HepG2 (cell line): ENCODE results near the gene DOHH. TPM values are rescaled to one million over a fixed set of nuclear protein-coding genes. Genes with fewer than 3 reads are reported as not detected.

Source experiments
- ATAC-seq: fragments of 200-7000 bp; cut with Tn5 transposase; 3 replicates; pipeline ENCODE4 v1.9.1; 2020; ENCODE audit warnings: mild to moderate bottlenecking, moderate library complexity
- BruUV-seq: library from RNA; stranded (reverse); fragments of 400-500 nt; replicated peaks from 2 replicates; lab custom pipeline; 2021; lab: Mats Ljungman, UMichigan
- CTCF ChIA-PET: fragments of 300-600 bp; formaldehyde crosslinking; extraction: SDS; loops from one replicate; lab custom pipeline; 2021; ENCODE audit warnings: low total read pairs, inconsistent platforms, low intra/inter-chr PET ratio; lab: Yijun Ruan, JAX
- POLR2A ChIA-PET: fragments of 350-600 bp; sonication (Branson Sonifier 250); formaldehyde crosslinking; loops from one replicate; lab custom pipeline; 2020; ENCODE audit warnings: antibody characterized with exemption, inconsistent platforms; lab: Yijun Ruan, JAX
- DNase-seq: peaks from one replicate; pipeline ENCODE4 v3.0.0-alpha.2; 2015; ENCODE audit warnings: low spot score
- FAIRE-seq: peaks from 3 replicates; lab custom pipeline; 2011; peaks lifted over from hg19 to GRCh38; lab: Jason Lieb, UNC
- H2AFZ ChIP-seq: one replicate; pipeline ENCODE4 v1.6.1; 2011; ENCODE audit warnings: low read length, inconsistent platforms
- H3K27ac ChIP-seq: fragments of 300-600 bp; 3 replicates; pipeline ENCODE4 v1.8.0; 2011; ENCODE audit warnings: mixed run types, mild to moderate bottlenecking, mixed read lengths, low read length, inconsistent platforms; ENCODE audit not compliant: insufficient read depth; ENCODE audit errors: extremely low read length
- H3K27me3 ChIP-seq, 2 experiments: fragments of 200-600 bp in 1 of 2; 2 replicates in 1 of 2; 3 replicates in 1 of 2; pipeline versions ENCODE4 v1.6.0 to v1.8.0; 2011; ENCODE audit warnings: low read length in 2 of 2, mild to moderate bottlenecking in 2 of 2, moderate library complexity in 2 of 2, inconsistent platforms in 1 of 2; ENCODE audit not compliant: insufficient read depth in 2 of 2, control insufficient read depth in 1 of 2
- H3K36me3 ChIP-seq, 2 experiments: fragments of 200-600 bp in 1 of 2; replicated peaks in 1 of 2; 2 replicates in 1 of 2; 3 replicates in 1 of 2; pipeline versions ENCODE4 v1.5.1 to v1.8.0; 2011; ENCODE audit warnings: low read length in 2 of 2, inconsistent platforms in 1 of 2; ENCODE audit not compliant: insufficient read depth in 2 of 2, control insufficient read depth in 1 of 2
- H3K4me1 ChIP-seq: 2 replicates; pipeline ENCODE4 v1.5.1; 2012; ENCODE audit warnings: low read length, inconsistent platforms; ENCODE audit not compliant: insufficient read depth
- H3K4me2 ChIP-seq: 2 replicates; pipeline ENCODE4 v1.6.0; 2011; ENCODE audit warnings: low read depth, low read length, inconsistent platforms
- H3K4me3 ChIP-seq, 3 experiments: fragments of 200-600 bp in 1 of 3; sonication (generic), shearing (Covaris generic) in 1 of 3; replicated peaks in 1 of 3; 2 replicates each; pipeline ENCODE4 v1.5.1; 2011 to 2016; ENCODE audit warnings: low read length in 3 of 3, inconsistent platforms in 2 of 3, low read depth in 2 of 3, mild to moderate bottlenecking in 2 of 3, control low read depth in 1 of 3, mixed read lengths in 1 of 3; ENCODE audit not compliant: insufficient read depth in 1 of 3
- H3K79me2 ChIP-seq: one replicate; pipeline ENCODE4 v1.6.1; 2011; ENCODE audit warnings: low read length, inconsistent platforms; ENCODE audit not compliant: insufficient read depth
- H3K9ac ChIP-seq: 2 replicates; pipeline ENCODE4 v1.6.0; 2011; ENCODE audit warnings: mild to moderate bottlenecking, low read depth, low read length, inconsistent platforms; ENCODE audit not compliant: insufficient read depth
- H3K9me3 ChIP-seq: 2 replicates; pipeline ENCODE4 v1.5.1; 2012; ENCODE audit warnings: mild to moderate bottlenecking, low read length
- H4K20me1 ChIP-seq: 2 replicates; pipeline ENCODE4 v1.6.0; 2011; ENCODE audit warnings: inconsistent platforms, mild to moderate bottlenecking, low read length, moderate library complexity; ENCODE audit not compliant: insufficient read depth
- EED ChIP-seq: sonication (generic); formaldehyde crosslinking; IDR thresholded peaks from 2 replicates; pipeline ENCODE4 v1.5.0; 2020; ENCODE audit warnings: mild to moderate bottlenecking, missing genetic modification reagents
- JUNB ChIP-seq: sonication (generic); formaldehyde crosslinking; IDR thresholded peaks from 2 replicates; pipeline ENCODE4 v1.8.0; 2022; ENCODE audit warnings: missing genetic modification reagents, mild to moderate bottlenecking, borderline replicate concordance
- JUND ChIP-seq: sonication (generic); formaldehyde crosslinking; IDR thresholded peaks from 2 replicates; pipeline ENCODE4 v1.8.0; 2022; ENCODE audit warnings: mild to moderate bottlenecking, missing genetic modification reagents
- KMT2A ChIP-seq: sonication (generic); formaldehyde crosslinking; IDR thresholded peaks from 2 replicates; pipeline ENCODE4 v1.4.0; 2020; ENCODE audit warnings: missing genetic modification reagents
- NR3C1 ChIP-seq: sonication (generic); formaldehyde crosslinking; IDR thresholded peaks from 2 replicates; pipeline ENCODE4 v1.4.0; 2020; ENCODE audit warnings: missing genetic modification reagents
- PHF21A ChIP-seq: sonication (generic); formaldehyde crosslinking; IDR thresholded peaks from 2 replicates; pipeline ENCODE4 v1.5.0; 2020; ENCODE audit warnings: mild to moderate bottlenecking, missing genetic modification reagents
- POLR2G ChIP-seq: fragments of 200-400 bp; formaldehyde crosslinking; IDR thresholded peaks from 2 replicates; pipeline ENCODE4 v1.6.1; 2018; ENCODE audit warnings: mild to moderate bottlenecking, low read depth, low read length, moderate library complexity
- RORA ChIP-seq: sonication (generic); formaldehyde crosslinking; IDR thresholded peaks from 2 replicates; pipeline ENCODE4 v1.5.0; 2020; ENCODE audit warnings: mild to moderate bottlenecking, missing genetic modification reagents, moderate library complexity
- ZNF460 ChIP-seq: sonication (generic); formaldehyde crosslinking; IDR thresholded peaks from 2 replicates; pipeline ENCODE4 v1.5.1; 2020; ENCODE audit warnings: missing genetic modification reagents, mild to moderate bottlenecking, borderline replicate concordance
- ZNF547 ChIP-seq: sonication (generic); formaldehyde crosslinking; IDR thresholded peaks from 2 replicates; pipeline ENCODE4 v1.5.1; 2020; ENCODE audit warnings: mild to moderate bottlenecking, missing genetic modification reagents
- ZNF556 ChIP-seq: sonication (generic); formaldehyde crosslinking; IDR thresholded peaks from 2 replicates; pipeline ENCODE4 v1.4.0; 2020; ENCODE audit warnings: mild to moderate bottlenecking, missing genetic modification reagents, borderline replicate concordance
- ZNF660 ChIP-seq: sonication (generic); formaldehyde crosslinking; IDR thresholded peaks from 2 replicates; pipeline ENCODE4 v1.5.1; 2020; ENCODE audit warnings: mild to moderate bottlenecking, low read depth, missing genetic modification reagents, borderline replicate concordance
- ZNF781 ChIP-seq: sonication (generic); formaldehyde crosslinking; IDR thresholded peaks from 2 replicates; pipeline ENCODE4 v1.5.1; 2020; ENCODE audit warnings: borderline replicate concordance, mild to moderate bottlenecking, missing genetic modification reagents; ENCODE audit errors: not compliant biosample characterization
- ZNF839 ChIP-seq: sonication (generic); formaldehyde crosslinking; IDR thresholded peaks from 2 replicates; pipeline ENCODE4 v1.4.0; 2020; ENCODE audit warnings: missing genetic modification reagents, mild to moderate bottlenecking, borderline replicate concordance
- WGBS: methylation state at CpG from one replicate; pipeline ENCODE4 v1.1.6; 2017; ENCODE audit warnings: low lambda C conversion rate; 5-methylcytosine and 5-hydroxymethylcytosine counted together
- in situ Hi-C: cut with HindIII; loops from 2 replicates; pipeline ENCODE4 v1.10.0; 2017; ENCODE audit warnings: low pct_unique_long_range_greater_than_20kb; ENCODE audit not compliant: extremely low pct_ligation_motif_present
- intact Hi-C: fragments of 100-400 bp; cut with micrococcal nuclease; formaldehyde crosslinking; loops from one replicate; pipeline ENCODE4 v1.10.0; 2022; ENCODE audit not compliant: unreplicated experiment
- polyA plus RNA-seq, 8 experiments: library from polyadenylated mRNA; depleted of rRNA in 3 of 8; stranded (reverse) in 7 of 8; unstranded in 1 of 8; fragments of >200 nt; fragmentation: Illumina TruSeq in 4 of 8; extraction: Trizol in 4 of 8; gene quantifications; 2 replicates each; pipeline versions ENCODE4 v1.2.1 to v1.2.3, GENCODE V29; 2011 to 2016; ENCODE audit warnings: low read depth in 4 of 8, missing spikeins in 1 of 8, mixed read lengths in 1 of 8; ENCODE audit not compliant: insufficient read depth in 1 of 8
- total RNA-seq, 5 experiments: library from RNA; depleted of rRNA; stranded (reverse); fragments of >200 nt; fragmentation: Illumina TruSeq; extraction: Trizol; gene quantifications; 2 replicates each; pipeline ENCODE4 v1.2.3, GENCODE V29; 2016; ENCODE audit warnings: low read depth in 1 of 5
- TF ChIP-seq, protein P1 (sequence below), 2 experiments: sonication (generic) in 1 of 2; formaldehyde crosslinking in 1 of 2; IDR thresholded peaks; 2 replicates each; pipeline versions ENCODE4 v1.4.0 to v1.6.1; 2016 to 2020; ENCODE audit warnings: borderline replicate concordance in 1 of 2, low read depth in 1 of 2, mild to moderate bottlenecking in 1 of 2, missing genetic modification reagents in 1 of 2
- TF ChIP-seq, protein P2 (sequence below): sonication (generic); formaldehyde crosslinking; IDR thresholded peaks from 2 replicates; pipeline ENCODE4 v1.4.0; 2020; ENCODE audit warnings: mild to moderate bottlenecking, missing genetic modification reagents

DOHH gene
- total and polyA plus RNA-seq, 2 of the 13 experiments (the other 11 are each of a cell fraction or from before 2014, with no cell fraction given), result 3.5 to 13.7 TPM

DNA sequence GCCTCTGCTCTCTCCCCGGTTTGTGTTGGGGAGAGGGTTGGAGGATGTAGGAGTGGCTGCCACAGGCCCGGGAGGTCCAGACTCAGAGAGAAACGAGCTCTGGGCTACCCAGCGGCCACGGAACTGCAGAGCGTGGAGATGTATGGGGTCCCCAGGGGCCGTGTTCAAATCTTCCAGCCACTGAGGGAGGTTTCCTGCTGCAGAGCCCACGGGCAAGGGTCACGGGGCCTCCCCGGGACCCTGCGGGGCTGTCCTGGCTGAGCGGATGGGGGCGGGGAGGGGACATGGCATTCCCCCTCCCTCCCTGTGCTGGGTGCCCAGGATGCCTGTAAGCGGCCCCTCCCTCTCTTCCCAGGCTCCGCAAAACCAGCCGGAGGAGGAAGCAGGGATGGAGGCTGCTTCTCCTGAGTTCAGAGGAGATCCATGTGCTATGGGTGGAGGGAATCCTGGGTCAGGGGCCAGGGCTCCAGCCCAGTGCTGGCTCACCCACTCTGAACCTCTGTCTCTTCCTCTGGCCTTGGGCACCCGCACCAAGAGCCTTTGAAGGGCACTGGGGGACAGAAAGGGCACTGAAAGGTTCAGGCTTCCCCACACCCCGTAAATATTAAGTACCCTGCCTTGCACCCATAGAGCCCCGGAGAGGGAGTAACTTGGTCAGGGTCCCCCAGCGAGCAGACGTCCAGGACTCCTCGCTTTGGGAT, 42.8 kb downstream of the DOHH start:
- WGBS, result 85% methylated on average over 15 of the region's 22 CpGs
- no TSS peak for BruUV-seq
- H3K4me3 ChIP-seq, result no peak overlapping the region
- H3K36me3 ChIP-seq, result peaks cover 3 to 15% of the 10 kb centered on the region in 2 experiments; a peak in 3 of 5 replicates
- no peaks in the 10 kb centered on the region for H3K27me3 ChIP-seq
- in situ Hi-C loops (no loop called here), intact Hi-C loops (no loop called here)
- FAIRE-seq (no peak), ATAC-seq (no peak), DNase-seq (no peak)
- H3K9ac ChIP-seq, result no peak overlapping the region
- ChIA-PET POLR2A (no interaction called here), CTCF (no interaction called here)
- no peak overlapping the region for H3K4me2 ChIP-seq
- H3K9me3 ChIP-seq, result no peaks in the 10 kb centered on the region
- no peak overlapping the region for H2AFZ ChIP-seq
- no peaks in the 10 kb centered on the region for H3K79me2 ChIP-seq
- H4K20me1 ChIP-seq, result 0 out of 2 replicates have a peak, but pooled peaks cover 2% of the 10 kb centered on the region
- TF ChIP-seq, protein P1, sequence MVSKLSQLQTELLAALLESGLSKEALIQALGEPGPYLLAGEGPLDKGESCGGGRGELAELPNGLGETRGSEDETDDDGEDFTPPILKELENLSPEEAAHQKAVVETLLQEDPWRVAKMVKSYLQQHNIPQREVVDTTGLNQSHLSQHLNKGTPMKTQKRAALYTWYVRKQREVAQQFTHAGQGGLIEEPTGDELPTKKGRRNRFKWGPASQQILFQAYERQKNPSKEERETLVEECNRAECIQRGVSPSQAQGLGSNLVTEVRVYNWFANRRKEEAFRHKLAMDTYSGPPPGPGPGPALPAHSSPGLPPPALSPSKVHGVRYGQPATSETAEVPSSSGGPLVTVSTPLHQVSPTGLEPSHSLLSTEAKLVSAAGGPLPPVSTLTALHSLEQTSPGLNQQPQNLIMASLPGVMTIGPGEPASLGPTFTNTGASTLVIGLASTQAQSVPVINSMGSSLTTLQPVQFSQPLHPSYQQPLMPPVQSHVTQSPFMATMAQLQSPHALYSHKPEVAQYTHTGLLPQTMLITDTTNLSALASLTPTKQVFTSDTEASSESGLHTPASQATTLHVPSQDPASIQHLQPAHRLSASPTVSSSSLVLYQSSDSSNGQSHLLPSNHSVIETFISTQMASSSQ (IDR thresholded peaks at IDR 0.05; ENCODE audit: low read depth), result no peak
- TF ChIP-seq, protein P1 (CRISPR knock-in tag; IDR thresholded peaks at IDR 0.05; ENCODE audit: borderline replicate concordance), result no peak
- no peak for TF ChIP-seq ZNF839 (CRISPR knock-in tag)
- no peak for TF ChIP-seq ZNF460 (CRISPR knock-in tag)
- no peak for TF ChIP-seq PHF21A (CRISPR knock-in tag)
- no peak for TF ChIP-seq EED (CRISPR knock-in tag)
- no peak for TF ChIP-seq NR3C1 (CRISPR knock-in tag)
- no peak for TF ChIP-seq ZNF781 (CRISPR knock-in tag)
- TF ChIP-seq KMT2A (CRISPR knock-in tag), result no peak
- no peak for TF ChIP-seq ZNF660 (CRISPR knock-in tag)
- TF ChIP-seq JUND (CRISPR knock-in tag), result no peak
- no peak for TF ChIP-seq ZNF556
- no peak for TF ChIP-seq JUNB
- no peak for TF ChIP-seq ZNF547 (CRISPR knock-in tag)
- TF ChIP-seq, protein P2, sequence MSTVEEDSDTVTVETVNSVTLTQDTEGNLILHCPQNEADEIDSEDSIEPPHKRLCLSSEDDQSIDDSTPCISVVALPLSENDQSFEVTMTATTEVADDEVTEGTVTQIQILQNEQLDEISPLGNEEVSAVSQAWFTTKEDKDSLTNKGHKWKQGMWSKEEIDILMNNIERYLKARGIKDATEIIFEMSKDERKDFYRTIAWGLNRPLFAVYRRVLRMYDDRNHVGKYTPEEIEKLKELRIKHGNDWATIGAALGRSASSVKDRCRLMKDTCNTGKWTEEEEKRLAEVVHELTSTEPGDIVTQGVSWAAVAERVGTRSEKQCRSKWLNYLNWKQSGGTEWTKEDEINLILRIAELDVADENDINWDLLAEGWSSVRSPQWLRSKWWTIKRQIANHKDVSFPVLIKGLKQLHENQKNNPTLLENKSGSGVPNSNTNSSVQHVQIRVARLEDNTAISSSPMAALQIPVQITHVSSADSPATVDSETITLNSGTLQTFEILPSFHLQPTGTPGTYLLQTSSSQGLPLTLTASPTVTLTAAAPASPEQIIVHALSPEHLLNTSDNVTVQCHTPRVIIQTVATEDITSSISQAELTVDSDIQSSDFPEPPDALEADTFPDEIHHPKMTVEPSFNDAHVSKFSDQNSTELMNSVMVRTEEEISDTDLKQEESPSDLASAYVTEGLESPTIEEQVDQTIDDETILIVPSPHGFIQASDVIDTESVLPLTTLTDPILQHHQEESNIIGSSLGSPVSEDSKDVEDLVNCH, result no peak
- TF ChIP-seq POLR2G, result no peak
- no peak for TF ChIP-seq RORA (CRISPR knock-in tag)
- H3K4me1 ChIP-seq, result 0 out of 2 replicates have a peak, but pooled peaks cover 8% of the 10 kb centered on the region
- H3K27ac ChIP-seq, result no peak overlapping the region
